Measurements from ENCODE around the gene MYBPC1.

The MYBPC1 gene

DNA sequence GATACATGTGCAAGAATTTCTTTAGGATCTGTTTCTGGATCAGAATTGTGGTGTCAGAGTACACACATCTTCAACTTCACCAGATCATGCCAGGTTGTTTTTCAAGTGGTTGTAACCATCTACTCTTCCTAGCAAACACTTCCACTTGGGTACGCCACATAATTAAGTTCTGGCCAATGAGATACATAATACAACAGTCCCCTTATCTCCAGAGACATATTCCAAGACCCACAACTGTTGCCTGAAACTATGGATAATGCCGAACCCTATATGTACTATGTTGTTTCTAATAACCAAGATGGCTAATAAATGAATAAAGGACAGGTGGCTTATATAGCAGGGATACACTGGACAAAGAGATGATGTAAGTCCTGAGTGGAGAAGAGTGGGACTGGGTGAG, 100.2 kb downstream of the MYBPC1 start:
- H2AFZ ChIP-seq (ENCODE audit: low read length), result no peak overlapping the region
- H2BK5ac ChIP-seq (ENCODE audit: low read length), result no peak overlapping the region
- no peak overlapping the region for H3K27ac ChIP-seq (replicated peaks; ENCODE audit: low read length)
- no CpG with 5 or more reads among the region's 2 CpGs for WGBS, 2 donors (ENCODE audit: extremely low coverage in 2 of 2, insufficient read length in 2 of 2, insufficient replicate concordance in 1 of 2)
- H3K27me3 ChIP-seq (ENCODE audit: control insufficient read depth in 3 of 3, insufficient read depth in 3 of 3, low read depth in 1 of 3, low read length in 3 of 3), result peaks cover 0 to 23% (median 22%) of the 10 kb centered on the region in 3 experiments
- no peak overlapping the region for H2BK12ac ChIP-seq (ENCODE audit: low read length)
- H3K4ac ChIP-seq (ENCODE audit: low read length), result no peak overlapping the region
- peaks cover 0 to 2% of the 10 kb centered on the region in 2 donors for H3K4me1 ChIP-seq (ENCODE audit: control insufficient read depth in 2 of 2, insufficient read depth in 1 of 2, low read depth in 1 of 2, low read length in 2 of 2)
- no peak overlapping the region for H3K14ac ChIP-seq (ENCODE audit: low read length)
- peaks cover 0 to 4% of the 10 kb centered on the region in 2 donors for H3K9me3 ChIP-seq (replicated peaks in 1 of 2; ENCODE audit: control insufficient read depth in 2 of 2, insufficient read depth in 1 of 2, low read depth in 1 of 2, low read length in 2 of 2)
- no peak overlapping the region for H2AK5ac ChIP-seq (ENCODE audit: low read depth, low read length)
- no peak for DNase-seq (ENCODE audit: low spot score)
- H3K4me3 ChIP-seq (ENCODE audit: low read length in 2 of 2), result no peak overlapping the region
- H4K91ac ChIP-seq (ENCODE audit: low read depth, low read length, poor library complexity), result no peak overlapping the region
- no peak overlapping the region for H3K18ac ChIP-seq (ENCODE audit: low read length)
- no peak overlapping the region for H4K8ac ChIP-seq (ENCODE audit: low read depth, low read length)
- no peak overlapping the region for H3K23ac ChIP-seq (ENCODE audit: low read depth, low read length, poor library complexity)
- no peaks in the 10 kb centered on the region for H3K36me3 ChIP-seq (replicated peaks in 1 of 2; ENCODE audit: control insufficient read depth in 2 of 2, insufficient read depth in 2 of 2, low read length in 2 of 2)
- H2BK15ac ChIP-seq (ENCODE audit: low read length), result no peak overlapping the region
- peaks cover 2% of the 10 kb centered on the region for H3K79me1 ChIP-seq (ENCODE audit: low read depth, low read length)
- no peak overlapping the region for H3K4me2 ChIP-seq (ENCODE audit: insufficient read depth, low read length, poor library complexity, severe bottlenecking)
- no peak overlapping the region for H3K9ac ChIP-seq (ENCODE audit: low read depth, low read length, poor library complexity)
- no peak overlapping the region for H2BK120ac ChIP-seq (ENCODE audit: low read depth, low read length)

- Histone ChIP-seq H4K8ac (ENCODE audit: low read depth, low read length) (no peak overlapping the region), H3K9ac (ENCODE audit: low read depth, low read length, poor library complexity) (no peak overlapping the region), H2BK120ac (ENCODE audit: low read depth, low read length) (no peak overlapping the region), H3K23ac (ENCODE audit: low read depth, low read length, poor library complexity) (no peak overlapping the region), H2BK12ac (ENCODE audit: low read length) (no peak overlapping the region), H3K4me3 (ENCODE audit: low read length in 2 of 2) (no peak overlapping the region), H2AK5ac (ENCODE audit: low read depth, low read length) (no peak overlapping the region), H4K91ac (ENCODE audit: low read depth, low read length, poor library complexity) (no peak overlapping the region), H3K4ac (ENCODE audit: low read length) (no peak overlapping the region), H3K27ac (replicated peaks; ENCODE audit: low read length) (no peak overlapping the region), H3K4me1 (ENCODE audit: control insufficient read depth in 2 of 2, insufficient read depth in 1 of 2, low read depth in 1 of 2, low read length in 2 of 2) (peaks cover 0 to 2% of the 10 kb centered on the region in 2 donors), H2BK5ac (ENCODE audit: low read length) (no peak overlapping the region), H2BK15ac (ENCODE audit: low read length) (no peak overlapping the region), H2AFZ (ENCODE audit: low read length) (no peak overlapping the region), H3K79me1 (ENCODE audit: low read depth, low read length) (peaks cover 2% of the 10 kb centered on the region), H3K14ac (ENCODE audit: low read length) (no peak overlapping the region), H3K36me3 (replicated peaks in 1 of 2; ENCODE audit: control insufficient read depth in 2 of 2, insufficient read depth in 2 of 2, low read length in 2 of 2) (no peaks in the 10 kb centered on the region), H3K18ac (ENCODE audit: low read length) (no peak overlapping the region), H3K27me3 (ENCODE audit: control insufficient read depth in 3 of 3, insufficient read depth in 3 of 3, low read depth in 1 of 3, low read length in 3 of 3) (peaks cover 0 to 23% (median 22%) of the 10 kb centered on the region in 3 experiments), H3K4me2 (ENCODE audit: insufficient read depth, low read length, poor library complexity, severe bottlenecking) (no peak overlapping the region), H3K9me3 (replicated peaks in 1 of 2; ENCODE audit: control insufficient read depth in 2 of 2, insufficient read depth in 1 of 2, low read depth in 1 of 2, low read length in 2 of 2) (peaks cover 0 to 4% of the 10 kb centered on the region in 2 donors)
- no CpG with 5 or more reads among the region's 1 CpG for WGBS, 2 donors (ENCODE audit: extremely low coverage in 2 of 2, insufficient read length in 2 of 2, insufficient replicate concordance in 1 of 2)
- no peak for DNase-seq (ENCODE audit: low spot score)
These were observed 100.9 kb downstream of the MYBPC1 start for GRCh38 chr12:101695706-101696105.

- Histone ChIP-seq H3K4me3 (ENCODE audit: low read length in 2 of 2) (peak overlapping the region; percentile 81 to 93), H3K4me1 (ENCODE audit: control insufficient read depth in 2 of 2, insufficient read depth in 1 of 2, low read depth in 1 of 2, low read length in 2 of 2) (peaks cover 0 to 2% of the 10 kb centered on the region in 2 donors), H3K36me3 (replicated peaks in 1 of 2; ENCODE audit: control insufficient read depth in 2 of 2, insufficient read depth in 2 of 2, low read length in 2 of 2) (no peaks in the 10 kb centered on the region), H3K27ac (replicated peaks; ENCODE audit: low read length) (no peak overlapping the region), H3K9ac (ENCODE audit: low read depth, low read length, poor library complexity) (no peak overlapping the region), H2AK5ac (ENCODE audit: low read depth, low read length) (no peak overlapping the region), H2BK15ac (ENCODE audit: low read length) (no peak overlapping the region), H3K9me3 (replicated peaks in 1 of 2; ENCODE audit: control insufficient read depth in 2 of 2, insufficient read depth in 1 of 2, low read depth in 1 of 2, low read length in 2 of 2) (peaks cover 0 to 4% of the 10 kb centered on the region in 2 donors), H2BK12ac (ENCODE audit: low read length) (no peak overlapping the region), H2BK120ac (ENCODE audit: low read depth, low read length) (no peak overlapping the region), H3K4ac (ENCODE audit: low read length) (no peak overlapping the region), H3K27me3 (ENCODE audit: control insufficient read depth in 3 of 3, insufficient read depth in 3 of 3, low read depth in 1 of 3, low read length in 3 of 3) (peaks cover 0 to 23% (median 22%) of the 10 kb centered on the region in 3 experiments), H3K23ac (ENCODE audit: low read depth, low read length, poor library complexity) (no peak overlapping the region), H2BK5ac (ENCODE audit: low read length) (no peak overlapping the region), H4K8ac (ENCODE audit: low read depth, low read length) (no peak overlapping the region), H4K91ac (ENCODE audit: low read depth, low read length, poor library complexity) (no peak overlapping the region), H3K14ac (ENCODE audit: low read length) (no peak overlapping the region), H3K79me1 (ENCODE audit: low read depth, low read length) (peaks cover 2% of the 10 kb centered on the region), H3K18ac (ENCODE audit: low read length) (peak overlapping the region; percentile 90), H3K4me2 (ENCODE audit: insufficient read depth, low read length, poor library complexity, severe bottlenecking) (peak overlapping the region; percentile 99), H2AFZ (ENCODE audit: low read length) (peak overlapping the region; percentile 97)
- no CpG with 5 or more reads among the region's 18 CpGs for WGBS, 2 donors (ENCODE audit: extremely low coverage in 2 of 2, insufficient read length in 2 of 2, insufficient replicate concordance in 1 of 2)
- DNase-seq (ENCODE audit: low spot score), result no peak
These were observed 101.8 kb downstream of the MYBPC1 start for GRCh38 chr12:101696251-101697196.

DNA sequence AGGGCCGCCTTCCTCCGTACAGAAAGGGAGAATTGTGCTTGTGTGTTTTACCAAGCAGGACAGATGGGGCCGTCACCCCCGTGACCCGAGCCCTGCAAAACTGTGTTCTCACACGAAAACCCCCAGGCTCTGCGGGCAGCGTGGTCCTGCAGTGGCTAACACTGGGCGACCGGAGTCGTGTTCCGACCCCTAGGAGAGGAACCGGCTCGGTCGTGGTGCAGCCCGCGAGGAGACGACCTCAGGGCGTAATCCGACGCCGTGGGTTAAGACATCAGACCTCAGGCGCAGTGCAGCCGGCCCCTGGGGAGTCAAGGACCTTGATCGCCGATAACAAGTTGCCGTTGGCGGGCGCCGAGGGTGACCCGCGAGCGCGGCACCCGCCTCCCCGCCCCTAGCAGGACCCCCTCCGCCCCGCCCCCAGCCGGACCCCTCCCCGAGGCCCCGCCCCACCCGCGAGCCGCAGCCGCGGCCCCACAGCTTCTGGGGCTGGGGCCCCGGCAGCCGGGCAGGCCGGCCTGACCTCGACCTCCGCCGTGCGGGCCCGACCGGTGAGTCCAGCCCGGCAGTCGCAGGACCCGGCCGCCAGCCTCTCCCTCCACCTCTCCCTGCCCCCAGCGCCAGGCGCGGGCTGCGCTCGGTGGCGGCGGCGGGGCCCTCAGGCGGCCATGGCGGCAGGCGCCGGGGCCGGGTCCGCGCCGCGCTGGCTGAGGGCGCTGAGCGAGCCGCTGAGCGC, 102.6 kb downstream of the MYBPC1 start, which contains the start of gene CHPT1:
CHPT1 (plus strand) TSS at position 444 of the 733 bp plus-strand sequence; CDS start at position 666, 222 bp downstream.
- H3K9me3 ChIP-seq (replicated peaks in 1 of 2; ENCODE audit: control insufficient read depth in 2 of 2, insufficient read depth in 1 of 2, low read depth in 1 of 2, low read length in 2 of 2), result peaks cover 0 to 4% of the 10 kb centered on the region in 2 donors
- peaks cover 0 to 23% (median 20%) of the 10 kb centered on the region in 3 experiments for H3K27me3 ChIP-seq (ENCODE audit: control insufficient read depth in 3 of 3, insufficient read depth in 3 of 3, low read depth in 1 of 3, low read length in 3 of 3)
- DNase-seq (ENCODE audit: low spot score), result peak; percentile 63
- H3K23ac ChIP-seq (ENCODE audit: low read depth, low read length, poor library complexity), result peak within 1 kb of the TSS; percentile 92
- H2BK15ac ChIP-seq (ENCODE audit: low read length), result peak within 1 kb of the TSS; percentile 32
- H3K27ac ChIP-seq (replicated peaks; ENCODE audit: low read length), result no peak within 1 kb of the TSS
- H3K14ac ChIP-seq (ENCODE audit: low read length), result peak within 1 kb of the TSS; percentile 90
- H4K91ac ChIP-seq (ENCODE audit: low read depth, low read length, poor library complexity), result no peak within 1 kb of the TSS
- H2AFZ ChIP-seq (ENCODE audit: low read length), result peak within 1 kb of the TSS; percentile 97
- H3K79me1 ChIP-seq (ENCODE audit: low read depth, low read length), result peaks cover 2% of the 10 kb centered on the region
- no peaks in the 10 kb centered on the region for H3K36me3 ChIP-seq (replicated peaks in 1 of 2; ENCODE audit: control insufficient read depth in 2 of 2, insufficient read depth in 2 of 2, low read length in 2 of 2)
- H3K18ac ChIP-seq (ENCODE audit: low read length), result peak within 1 kb of the TSS; percentile 95
- peak within 1 kb of the TSS; percentile 90 for H3K9ac ChIP-seq (ENCODE audit: low read depth, low read length, poor library complexity)
- peak within 1 kb of the TSS; percentile 99 for H3K4me2 ChIP-seq (ENCODE audit: insufficient read depth, low read length, poor library complexity, severe bottlenecking)
- H4K8ac ChIP-seq (ENCODE audit: low read depth, low read length), result no peak within 1 kb of the TSS
- WGBS, 2 donors (ENCODE audit: extremely low coverage in 2 of 2, insufficient read length in 2 of 2, insufficient replicate concordance in 1 of 2), result no CpG with 5 or more reads among the region's 80 CpGs
- peak within 1 kb of the TSS; percentile 81 to 97 for H3K4me3 ChIP-seq (ENCODE audit: low read length in 2 of 2)
- no peak within 1 kb of the TSS for H3K4ac ChIP-seq (ENCODE audit: low read length)
- H2BK12ac ChIP-seq (ENCODE audit: low read length), result no peak within 1 kb of the TSS
- peaks cover 0 to 2% of the 10 kb centered on the region in 2 donors for H3K4me1 ChIP-seq (ENCODE audit: control insufficient read depth in 2 of 2, insufficient read depth in 1 of 2, low read depth in 1 of 2, low read length in 2 of 2)
- H2AK5ac ChIP-seq (ENCODE audit: low read depth, low read length), result no peak within 1 kb of the TSS
- H2BK5ac ChIP-seq (ENCODE audit: low read length), result no peak within 1 kb of the TSS
- no peak within 1 kb of the TSS for H2BK120ac ChIP-seq (ENCODE audit: low read depth, low read length)

Data from neuronal stem cell (in vitro differentiated cells).